Measurements from ENCODE around the gene PTPN21.

DNA sequence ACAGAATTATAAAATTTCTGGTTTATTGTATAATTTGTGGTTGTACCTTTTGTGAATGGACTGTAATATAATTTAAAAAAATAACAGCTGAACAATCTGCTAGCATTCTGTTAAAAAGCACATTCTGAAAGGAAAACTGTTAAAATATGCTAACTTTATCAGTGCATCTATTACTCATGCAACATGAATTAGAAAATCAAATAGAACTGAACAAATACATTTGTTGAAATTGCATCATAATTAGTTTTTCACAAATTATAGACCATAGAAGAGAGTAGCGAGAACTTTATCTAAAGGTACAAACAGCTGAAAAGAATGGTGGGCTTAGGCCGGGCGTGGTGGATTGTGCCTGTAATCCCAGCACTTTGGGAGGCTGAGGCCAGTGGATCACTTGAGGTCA lies 33.0 kb downstream of the PTPN21 start:
- TF ChIP-seq, protein P1, sequence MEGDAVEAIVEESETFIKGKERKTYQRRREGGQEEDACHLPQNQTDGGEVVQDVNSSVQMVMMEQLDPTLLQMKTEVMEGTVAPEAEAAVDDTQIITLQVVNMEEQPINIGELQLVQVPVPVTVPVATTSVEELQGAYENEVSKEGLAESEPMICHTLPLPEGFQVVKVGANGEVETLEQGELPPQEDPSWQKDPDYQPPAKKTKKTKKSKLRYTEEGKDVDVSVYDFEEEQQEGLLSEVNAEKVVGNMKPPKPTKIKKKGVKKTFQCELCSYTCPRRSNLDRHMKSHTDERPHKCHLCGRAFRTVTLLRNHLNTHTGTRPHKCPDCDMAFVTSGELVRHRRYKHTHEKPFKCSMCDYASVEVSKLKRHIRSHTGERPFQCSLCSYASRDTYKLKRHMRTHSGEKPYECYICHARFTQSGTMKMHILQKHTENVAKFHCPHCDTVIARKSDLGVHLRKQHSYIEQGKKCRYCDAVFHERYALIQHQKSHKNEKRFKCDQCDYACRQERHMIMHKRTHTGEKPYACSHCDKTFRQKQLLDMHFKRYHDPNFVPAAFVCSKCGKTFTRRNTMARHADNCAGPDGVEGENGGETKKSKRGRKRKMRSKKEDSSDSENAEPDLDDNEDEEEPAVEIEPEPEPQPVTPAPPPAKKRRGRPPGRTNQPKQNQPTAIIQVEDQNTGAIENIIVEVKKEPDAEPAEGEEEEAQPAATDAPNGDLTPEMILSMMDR (IDR thresholded peaks at IDR 0.05; ENCODE audit: insufficient read depth, low read length), result no peak
- TF ChIP-seq POLR2AphosphoS5 (IDR thresholded peaks at IDR 0.05; ENCODE audit: low read depth) (no peak), REST (IDR thresholded peaks at IDR 0.05; ENCODE audit: insufficient replicate concordance, low read depth) (no peak)

Data from HL-60 (cell line).